ENCODE measurements around the gene LCN15. TPM values are rescaled to one million over a fixed set of nuclear protein-coding genes. Genes with fewer than 3 reads are reported as not detected.

Gene LCN15
- total RNA-seq, 6 experiments from 2014 or later, result not detected

- H3K9me3 ChIP-seq, result no peaks in the 10 kb centered on the region
- peaks cover 0 to 5% (median 0%) of the 10 kb centered on the region in 4 donors for H3K4me1 ChIP-seq
- no peaks in the 10 kb centered on the region for H3K27me3 ChIP-seq
- no peaks in the 10 kb centered on the region for H3K36me3 ChIP-seq
- no peak overlapping the region for H3K27ac ChIP-seq
- intact Hi-C loops (cut with DNase I), result no loop called here
- no peak for ATAC-seq
- WGBS (ENCODE audit: insufficient coverage, low coverage, low lambda C conversion rate, missing lambda C conversion rate), result 77% methylated on average over 10 of the region's 16 CpGs
- DNase-seq, result no peak
- H3K4me3 ChIP-seq, result no peak overlapping the region
- no peak for TF ChIP-seq CTCF (IDR thresholded peaks at IDR 0.05)
- TF ChIP-seq POLR2A (IDR thresholded peaks at IDR 0.05), result no peak
Measured at GRCh38 chr9:136740491-136740890, 23.8 kb downstream of the LCN15 start.

GRCh38 chr9:136740069-136740468, 24.2 kb downstream of the LCN15 start:
- Histone ChIP-seq H3K4me1 (peaks cover 0 to 5% (median 0%) of the 10 kb centered on the region in 4 donors), H3K27me3 (no peaks in the 10 kb centered on the region), H3K9me3 (no peaks in the 10 kb centered on the region), H3K36me3 (no peaks in the 10 kb centered on the region), H3K4me3 (no peak overlapping the region), H3K27ac (no peak overlapping the region)
- intact Hi-C loops (cut with DNase I), result no loop called here
- no peak for ATAC-seq
- no peak for TF ChIP-seq CTCF (IDR thresholded peaks at IDR 0.05)
- TF ChIP-seq POLR2A (IDR thresholded peaks at IDR 0.05), result no peak
- DNase-seq, result no peak
- 40% methylated on average over 1 of the region's 11 CpGs for WGBS (ENCODE audit: insufficient coverage, low coverage, low lambda C conversion rate, missing lambda C conversion rate)

GRCh38 chr9:136739509-136739908, 24.8 kb downstream of the LCN15 start:
- no peak overlapping the region for H3K4me3 ChIP-seq
- no peaks in the 10 kb centered on the region for H3K9me3 ChIP-seq
- WGBS (ENCODE audit: insufficient coverage, low coverage, low lambda C conversion rate, missing lambda C conversion rate), result 90% methylated on average over 13 of the region's 23 CpGs
- H3K36me3 ChIP-seq, result no peaks in the 10 kb centered on the region
- TF ChIP-seq CTCF (IDR thresholded peaks at IDR 0.05) (no peak), POLR2A (IDR thresholded peaks at IDR 0.05) (no peak)
- DNase-seq, result no peak
- H3K4me1 ChIP-seq, result peaks cover 0 to 5% (median 0%) of the 10 kb centered on the region in 4 donors
- H3K27ac ChIP-seq, result no peak overlapping the region
- no peak for ATAC-seq
- no peaks in the 10 kb centered on the region for H3K27me3 ChIP-seq
- intact Hi-C loops (cut with DNase I), result no loop called here

GRCh38 chr9:136738960-136739359, 25.4 kb downstream of the LCN15 start:
- WGBS (ENCODE audit: insufficient coverage, low coverage, low lambda C conversion rate, missing lambda C conversion rate), result 88% methylated on average over 18 of the region's 20 CpGs

More at GRCh38 chr9:136738960-136739359, 25.4 kb downstream of the LCN15 start:
- no peak for DNase-seq
- intact Hi-C loops (cut with DNase I), result no loop called here
- no peak overlapping the region for H3K4me3 ChIP-seq
- H3K27ac ChIP-seq, result no peak overlapping the region
- no peaks in the 10 kb centered on the region for H3K9me3 ChIP-seq
- no peak for ATAC-seq
- no peak for TF ChIP-seq POLR2A (IDR thresholded peaks at IDR 0.05)
- TF ChIP-seq CTCF (IDR thresholded peaks at IDR 0.05), result no peak
- peaks cover 0 to 5% (median 0%) of the 10 kb centered on the region in 4 donors for H3K4me1 ChIP-seq
- no peaks in the 10 kb centered on the region for H3K27me3 ChIP-seq
- no peaks in the 10 kb centered on the region for H3K36me3 ChIP-seq
